Panc1 (cell line): ENCODE data around the gene SNX6.

ENCODE experiments used
- CTCF ChIP-seq: fragments of 450-650 bp; IDR thresholded peaks from 2 replicates; pipeline ENCODE4 v1.5.1; 2017; ENCODE audit warnings: mild to moderate bottlenecking
- POLR2AphosphoS5 ChIP-seq: IDR thresholded peaks from 2 replicates; pipeline ENCODE4 v1.6.1; 2012; ENCODE audit warnings: mild to moderate bottlenecking, low read depth, low read length, moderate library complexity

GRCh38 chr14:34522496-34522895 lies 107.5 kb downstream of the SNX6 start:
- no peak for TF ChIP-seq CTCF
- TF ChIP-seq POLR2AphosphoS5: no peak
